GM21390 (cell line): ENCODE data around the gene EARS2.
"Not testable (repeated sequence)": the region's sequence is repeated elsewhere in the genome, so short reads cannot be mapped to it uniquely, and the experiment has no call there.

ENCODE experiments used
- ATAC-seq: cut with Tn5 transposase; IDR thresholded peaks from one replicate; pipeline ENCODE4 v1.9.1; 2021; ENCODE audit not compliant: unreplicated experiment

The EARS2 gene

GRCh38 chr16:23570992-23571632 lies 14.0 kb upstream of the EARS2 start:
- ATAC-seq, result no peak

- no peak for ATAC-seq
Measured at GRCh38 chr16:23567602-23568001, 10.5 kb upstream of the EARS2 start.

- no peak for ATAC-seq
Measured at GRCh38 chr16:23566724-23567123, 9.6 kb upstream of the EARS2 start.

- no peak for ATAC-seq
Measured at GRCh38 chr16:23564575-23565363, 7.6 kb upstream of the EARS2 start.

- no peak for ATAC-seq
Measured at GRCh38 chr16:23563186-23563585, 6.0 kb upstream of the EARS2 start.

- no peak for ATAC-seq
Measured at GRCh38 chr16:23562505-23562904, 5.4 kb upstream of the EARS2 start.

GRCh38 chr16:23561586-23561985 lies 4.4 kb upstream of the EARS2 start:
- ATAC-seq, result no peak

- ATAC-seq, result peak; percentile 2
Measured at GRCh38 chr16:23557779-23558702, 891 bp upstream of the EARS2 start.

GRCh38 chr16:23554536-23554935 lies 2.6 kb downstream of the EARS2 start:
- ATAC-seq, result no peak

- ATAC-seq, result no peak
Measured at GRCh38 chr16:23552161-23552560, 5.0 kb downstream of the EARS2 start.

- ATAC-seq, result no peak
Measured at GRCh38 chr16:23549938-23550337, 7.2 kb downstream of the EARS2 start.

GRCh38 chr16:23544436-23544835 lies 12.7 kb downstream of the EARS2 start:
- no peak for ATAC-seq

GRCh38 chr16:23540817-23541178 lies 16.4 kb downstream of the EARS2 start:
- not testable (repeated sequence) for ATAC-seq

- ATAC-seq, result no peak
Measured at GRCh38 chr16:23539984-23540816, 16.9 kb downstream of the EARS2 start.

- no peak for ATAC-seq
Measured at GRCh38 chr16:23538919-23539278, 18.3 kb downstream of the EARS2 start.

- ATAC-seq, result no peak
Measured at GRCh38 chr16:23537390-23537789, 19.8 kb downstream of the EARS2 start.

- ATAC-seq, result no peak
Measured at GRCh38 chr16:23535901-23536300, 21.2 kb downstream of the EARS2 start.

GRCh38 chr16:23534868-23535860 lies 22.0 kb downstream of the EARS2 start:
- no peak for ATAC-seq

- ATAC-seq, result no peak
Measured at GRCh38 chr16:23532448-23532847, 24.7 kb downstream of the EARS2 start.

- ATAC-seq, result no peak
Measured at GRCh38 chr16:23530062-23530461, 27.1 kb downstream of the EARS2 start.
